HG03432 (cell line): ENCODE measurements around the gene FOXL3.
"Not testable (repeated sequence)": the region's sequence is repeated elsewhere in the genome, so short reads cannot be mapped to it uniquely, and the experiment has no call there.

Experiments
- ATAC-seq: cut with Tn5 transposase; IDR thresholded peaks from one replicate; pipeline ENCODE4 v1.9.1; 2021; ENCODE audit warnings: mild to moderate bottlenecking, moderate library complexity; ENCODE audit not compliant: unreplicated experiment

FOXL3 gene

GRCh38 chr7:286266-286665 is 3.7 kb upstream of the FOXL3 start:
- ATAC-seq: no peak

- no peak for ATAC-seq
Observed at GRCh38 chr7:288671-289101, 1.3 kb upstream of the FOXL3 start.

- no peak for ATAC-seq
Observed at GRCh38 chr7:289209-289755, 688 bp upstream of the FOXL3 start.

GRCh38 chr7:290554-291372 is 793 bp downstream of the FOXL3 start:
- no peak for ATAC-seq

- ATAC-seq: no peak
Observed at GRCh38 chr7:291373-292092, 1.6 kb downstream of the FOXL3 start.

GRCh38 chr7:292226-292625 is 2.3 kb downstream of the FOXL3 start:
- no peak for ATAC-seq

- no peak for ATAC-seq
Observed at GRCh38 chr7:292826-293225, 2.9 kb downstream of the FOXL3 start.

- no peak for ATAC-seq
Observed at GRCh38 chr7:293681-294439, 3.9 kb downstream of the FOXL3 start.

- no peak for ATAC-seq
Observed at GRCh38 chr7:294440-295154, 4.6 kb downstream of the FOXL3 start.

- no peak for ATAC-seq
Observed at GRCh38 chr7:295155-296154, 5.5 kb downstream of the FOXL3 start.

- ATAC-seq: no peak
Observed at GRCh38 chr7:296373-296945, 6.5 kb downstream of the FOXL3 start.

GRCh38 chr7:297141-297540 is 7.2 kb downstream of the FOXL3 start:
- ATAC-seq: not testable (repeated sequence)

GRCh38 chr7:297611-298374 is 7.8 kb downstream of the FOXL3 start:
- no peak for ATAC-seq

- no peak for ATAC-seq
Observed at GRCh38 chr7:298375-298702, 8.4 kb downstream of the FOXL3 start.

- ATAC-seq: no peak
Observed at GRCh38 chr7:298743-299142, 8.8 kb downstream of the FOXL3 start.

GRCh38 chr7:299169-299568 is 9.2 kb downstream of the FOXL3 start:
- ATAC-seq: no peak

GRCh38 chr7:299628-300027 is 9.7 kb downstream of the FOXL3 start:
- no peak for ATAC-seq

- ATAC-seq: no peak
Observed at GRCh38 chr7:300048-300447, 10.1 kb downstream of the FOXL3 start.
